Coronary artery (tissue), 2 donors: ENCODE data around the gene LEFTY2.

Experiments used
- DNase-seq: peaks from one replicate; pipeline ENCODE4 v3.0.0-alpha.2; 2017; ENCODE audit warnings: low spot score
- H3K27ac ChIP-seq, 2 donors: fragments of 200-600 bp; sonication (generic); one replicate each; pipeline ENCODE4 v1.5.1; 2016 to 2019
- H3K4me3 ChIP-seq: fragments of 200-600 bp; sonication (generic); 2 replicates; pipeline ENCODE4 v1.5.1; 2016; ENCODE audit warnings: mild to moderate bottlenecking, moderate library complexity
- CTCF ChIP-seq: fragments of 200-600 bp; sonication (generic); IDR thresholded peaks from one replicate; pipeline ENCODE4 v1.5.1; 2019; ENCODE audit warnings: antibody characterized with exemption

LEFTY2 gene

DNA sequence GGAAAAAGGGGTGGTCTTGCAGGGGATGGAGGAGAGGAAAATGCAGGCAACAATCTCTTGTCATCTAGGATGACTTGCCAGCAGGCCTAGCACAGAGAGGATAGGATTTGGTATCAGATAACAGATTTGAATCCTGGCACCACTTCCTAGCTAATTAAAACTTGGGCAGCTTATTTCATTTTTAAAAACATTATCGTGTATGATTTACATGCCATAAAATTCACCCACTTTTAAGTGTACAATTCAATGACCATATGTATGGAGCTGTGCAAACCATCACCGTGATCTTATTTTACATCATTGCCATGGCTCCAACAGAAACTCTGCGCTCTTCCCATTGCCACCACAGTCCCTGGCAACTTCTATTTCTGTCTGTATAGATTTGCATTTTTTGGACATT, 23.9 kb downstream of the LEFTY2 start:
- no peak for TF ChIP-seq CTCF
- Histone ChIP-seq H3K27ac (no peak overlapping the region), H3K4me3 (no peak overlapping the region)
- no peak for DNase-seq

GRCh38 chr1:225915538-225915991, 25.5 kb downstream of the LEFTY2 start:
- TF ChIP-seq CTCF: no peak
- H3K4me3 ChIP-seq: no peak overlapping the region
- H3K27ac ChIP-seq: no peak overlapping the region
- no peak for DNase-seq

- Histone ChIP-seq H3K27ac (no peak overlapping the region), H3K4me3 (no peak overlapping the region)
- no peak for TF ChIP-seq CTCF
- DNase-seq: no peak
These were observed 26.1 kb downstream of the LEFTY2 start for GRCh38 chr1:225914947-225915346.

DNA sequence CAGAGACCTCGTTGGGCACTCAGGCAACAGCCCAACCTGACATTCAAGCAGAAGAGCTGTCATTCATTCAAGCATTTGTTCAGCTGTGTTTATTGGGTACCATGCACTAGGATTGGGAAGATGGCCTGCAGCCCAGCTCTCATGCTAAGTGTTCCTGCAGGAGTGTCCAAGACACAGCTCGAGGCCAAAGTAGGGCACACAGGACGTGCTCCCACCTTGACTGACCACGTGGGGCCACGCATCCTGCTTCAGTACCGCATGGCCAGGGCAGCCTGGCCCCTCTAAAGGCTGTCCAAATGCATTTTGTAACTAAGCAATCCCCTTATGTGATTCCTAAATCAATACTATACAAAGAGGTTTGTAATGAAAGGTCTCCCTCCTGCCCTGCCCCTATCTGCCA, 26.6 kb downstream of the LEFTY2 start:
- TF ChIP-seq CTCF: no peak
- H3K4me3 ChIP-seq: no peak overlapping the region
- no peak for DNase-seq

GRCh38 chr1:225911191-225912130, 29.6 kb downstream of the LEFTY2 start:
- Histone ChIP-seq H3K4me3 (peak overlapping the region; percentile 51), H3K27ac (no peak overlapping the region)
- DNase-seq: no peak
- TF ChIP-seq CTCF: peak; percentile 87

More for the DNA sequence above, 26.6 kb downstream of the LEFTY2 start:
- no peak overlapping the region for H3K27ac ChIP-seq

GRCh38 chr1:225909477-225909876, 31.5 kb downstream of the LEFTY2 start:
- Histone ChIP-seq H3K27ac (no peak overlapping the region), H3K4me3 (no peak overlapping the region)
- no peak for DNase-seq
- no peak for TF ChIP-seq CTCF

GRCh38 chr1:225908773-225909172, 32.2 kb downstream of the LEFTY2 start:
- no peak overlapping the region for H3K27ac ChIP-seq
- H3K4me3 ChIP-seq: no peak overlapping the region
- no peak for TF ChIP-seq CTCF
- no peak for DNase-seq
